ENCODE data around the gene MSLN.

MSLN gene

GRCh38 chr16:777826-778225, 17.3 kb downstream of the MSLN start:
- no peak for DNase-seq (ENCODE audit: low spot score)
- no peak overlapping the region for H3K27ac ChIP-seq
- POLR2A ChIA-PET (ENCODE audit: low non-redundant PET) = no interaction called here
- CTCF ChIA-PET = no interaction called here
- TF ChIP-seq CTCF (conservative IDR thresholded peaks at IDR 0.05; ENCODE audit: low read depth) = no peak

- ChIA-PET CTCF (no interaction called here), POLR2A (ENCODE audit: low non-redundant PET) (no interaction called here)
- TF ChIP-seq CTCF (conservative IDR thresholded peaks at IDR 0.05; ENCODE audit: low read depth) = no peak
- H3K27ac ChIP-seq = no peak overlapping the region
- no peak for DNase-seq (ENCODE audit: low spot score)
Observed at GRCh38 chr16:778447-778846, 17.9 kb downstream of the MSLN start.

GRCh38 chr16:778909-779527, 18.5 kb downstream of the MSLN start:
- H3K27ac ChIP-seq = no peak overlapping the region
- TF ChIP-seq CTCF (conservative IDR thresholded peaks at IDR 0.05; ENCODE audit: low read depth) = no peak
- CTCF ChIA-PET = no interaction called here
- no peak for DNase-seq (ENCODE audit: low spot score)
- POLR2A ChIA-PET (ENCODE audit: low non-redundant PET) = no interaction called here

GRCh38 chr16:779561-779960, 19.0 kb downstream of the MSLN start:
- no peak for DNase-seq (ENCODE audit: low spot score)
- ChIA-PET CTCF (no interaction called here), POLR2A (ENCODE audit: low non-redundant PET) (no interaction called here)
- TF ChIP-seq CTCF (conservative IDR thresholded peaks at IDR 0.05; ENCODE audit: low read depth) = no peak
- no peak overlapping the region for H3K27ac ChIP-seq

- TF ChIP-seq CTCF (conservative IDR thresholded peaks at IDR 0.05; ENCODE audit: low read depth) = no peak
- H3K27ac ChIP-seq = no peak overlapping the region
- ChIA-PET CTCF (interaction anchor here (0.9 kb wide), 1 partner anchor 36 kb away, joined by 3 read pairs; no protein-coding TSS in a partner anchor), POLR2A (ENCODE audit: low non-redundant PET) (interaction anchor here (0.7 kb wide), 1 partner anchor 26 kb away, joined by 6 read pairs; no protein-coding TSS in a partner anchor)
- DNase-seq (ENCODE audit: low spot score) = no peak
Observed at GRCh38 chr16:780296-780695, 19.8 kb downstream of the MSLN start.

- DNase-seq (ENCODE audit: low spot score) = no peak
- POLR2A ChIA-PET (ENCODE audit: low non-redundant PET) = no interaction called here
- no peak overlapping the region for H3K27ac ChIP-seq
- CTCF ChIA-PET = no interaction called here
- TF ChIP-seq CTCF (conservative IDR thresholded peaks at IDR 0.05; ENCODE audit: low read depth) = no peak
Observed at GRCh38 chr16:781346-782010, 20.9 kb downstream of the MSLN start.
